Suprapubic skin (tissue), 4 donors: ENCODE data around the gene TPRA1.

ENCODE experiments used
- POLR2A ChIP-seq, 2 donors: fragments of 450-650 bp; IDR thresholded peaks; one replicate each; pipeline ENCODE4 v1.6.1; 2017; ENCODE audit warnings: antibody characterized with exemption in 2 of 2, mild to moderate bottlenecking in 2 of 2, moderate library complexity in 2 of 2
- POLR2AphosphoS5 ChIP-seq, 3 donors: sonication (generic); formaldehyde crosslinking; IDR thresholded peaks; one replicate each; pipeline ENCODE4 v1.6.1; 2017; ENCODE audit warnings: antibody characterized with exemption in 3 of 3
- TF ChIP-seq, protein P1 (sequence below), 2 donors: fragments of 200-600 bp in 1 of 2; fragments of 450-650 bp in 1 of 2; sonication (generic) in 1 of 2; IDR thresholded peaks; one replicate each; pipeline ENCODE4 v1.5.1; 2016 to 2019; ENCODE audit warnings: antibody characterized with exemption in 2 of 2, mild to moderate bottlenecking in 1 of 2, moderate library complexity in 1 of 2

- TF ChIP-seq POLR2A (IDR thresholded peaks at IDR 0.05) (no peak), POLR2AphosphoS5 (IDR thresholded peaks at IDR 0.05) (no peak)
- TF ChIP-seq, protein P1, sequence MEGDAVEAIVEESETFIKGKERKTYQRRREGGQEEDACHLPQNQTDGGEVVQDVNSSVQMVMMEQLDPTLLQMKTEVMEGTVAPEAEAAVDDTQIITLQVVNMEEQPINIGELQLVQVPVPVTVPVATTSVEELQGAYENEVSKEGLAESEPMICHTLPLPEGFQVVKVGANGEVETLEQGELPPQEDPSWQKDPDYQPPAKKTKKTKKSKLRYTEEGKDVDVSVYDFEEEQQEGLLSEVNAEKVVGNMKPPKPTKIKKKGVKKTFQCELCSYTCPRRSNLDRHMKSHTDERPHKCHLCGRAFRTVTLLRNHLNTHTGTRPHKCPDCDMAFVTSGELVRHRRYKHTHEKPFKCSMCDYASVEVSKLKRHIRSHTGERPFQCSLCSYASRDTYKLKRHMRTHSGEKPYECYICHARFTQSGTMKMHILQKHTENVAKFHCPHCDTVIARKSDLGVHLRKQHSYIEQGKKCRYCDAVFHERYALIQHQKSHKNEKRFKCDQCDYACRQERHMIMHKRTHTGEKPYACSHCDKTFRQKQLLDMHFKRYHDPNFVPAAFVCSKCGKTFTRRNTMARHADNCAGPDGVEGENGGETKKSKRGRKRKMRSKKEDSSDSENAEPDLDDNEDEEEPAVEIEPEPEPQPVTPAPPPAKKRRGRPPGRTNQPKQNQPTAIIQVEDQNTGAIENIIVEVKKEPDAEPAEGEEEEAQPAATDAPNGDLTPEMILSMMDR (IDR thresholded peaks at IDR 0.05): no peak
These were observed 44.6 kb downstream of the TPRA1 start for GRCh38 chr3:127545711-127546457.
